ENCODE results near the gene PDPK1. TPM values are rescaled to one million over a fixed set of nuclear protein-coding genes. Genes with fewer than 3 reads are reported as not detected.
"Not testable (repeated sequence)": the region's sequence is repeated elsewhere in the genome, so short reads cannot be mapped to it uniquely, and the experiment has no call there.

The PDPK1 gene
- total RNA-seq, 1 donor from 2014 or later, result 44.6 TPM

GRCh38 chr16:2603165-2604015 is 65.6 kb downstream of the PDPK1 start:
- no peaks in the 10 kb centered on the region for H3K9me3 Mint-ChIP-seq
- peak overlapping the region; percentile 96 for H3K27ac Mint-ChIP-seq
- no peaks in the 10 kb centered on the region for H3K36me3 Mint-ChIP-seq
- DNase-seq (ENCODE audit: low spot score in 2 of 2, unreplicated experiment in 2 of 2), result peak; percentile 75 to 89
- H3K27me3 Mint-ChIP-seq (ENCODE audit: low read depth), result no peaks in the 10 kb centered on the region
- TF ChIP-seq CTCF (IDR thresholded peaks at IDR 0.05; ENCODE audit: unreplicated experiment), result no peak
- H3K4me1 Mint-ChIP-seq, result peaks cover 9% of the 10 kb centered on the region
- peak overlapping the region; percentile 98 for H3K4me3 Mint-ChIP-seq

- not testable (repeated sequence) for H3K9me3 Mint-ChIP-seq; H3K4me1 Mint-ChIP-seq; DNase-seq (ENCODE audit: low spot score in 2 of 2, unreplicated experiment in 2 of 2); H3K27me3 Mint-ChIP-seq (ENCODE audit: low read depth); H3K36me3 Mint-ChIP-seq
- Mint-ChIP-seq H3K27ac (peak overlapping the region; percentile 96), H3K4me3 (peak overlapping the region; percentile 98)
These were observed 66.2 kb downstream of the PDPK1 start for GRCh38 chr16:2604016-2604369.

GRCh38 chr16:2606820-2607219 is 69.0 kb downstream of the PDPK1 start:
- H3K4me3 Mint-ChIP-seq; H3K27me3 Mint-ChIP-seq (ENCODE audit: low read depth); H3K9me3 Mint-ChIP-seq; H3K27ac Mint-ChIP-seq; H3K36me3 Mint-ChIP-seq; DNase-seq (ENCODE audit: low spot score in 2 of 2, unreplicated experiment in 2 of 2); H3K4me1 Mint-ChIP-seq: not testable (repeated sequence)

GRCh38 chr16:2609345-2609744 is 71.5 kb downstream of the PDPK1 start:
- H3K4me1 Mint-ChIP-seq; H3K27me3 Mint-ChIP-seq (ENCODE audit: low read depth); H3K4me3 Mint-ChIP-seq: not testable (repeated sequence)

GRCh38 chr16:2609827-2610470 is 72.1 kb downstream of the PDPK1 start:
- no peaks in the 10 kb centered on the region for H3K27me3 Mint-ChIP-seq (ENCODE audit: low read depth)
- no peak for DNase-seq (ENCODE audit: low spot score in 2 of 2, unreplicated experiment in 2 of 2)
- H3K27ac Mint-ChIP-seq, result no peak overlapping the region
- H3K36me3 Mint-ChIP-seq, result peaks cover 7% of the 10 kb centered on the region
- peaks cover 2% of the 10 kb centered on the region for H3K4me1 Mint-ChIP-seq
- no peaks in the 10 kb centered on the region for H3K9me3 Mint-ChIP-seq
- H3K4me3 Mint-ChIP-seq, result no peak overlapping the region
- no peak for TF ChIP-seq CTCF (IDR thresholded peaks at IDR 0.05; ENCODE audit: unreplicated experiment)

More at GRCh38 chr16:2609345-2609744, 71.5 kb downstream of the PDPK1 start:
- H3K36me3 Mint-ChIP-seq; DNase-seq (ENCODE audit: low spot score in 2 of 2, unreplicated experiment in 2 of 2); H3K9me3 Mint-ChIP-seq; H3K27ac Mint-ChIP-seq: not testable (repeated sequence)

- no peak for DNase-seq (ENCODE audit: low spot score in 2 of 2, unreplicated experiment in 2 of 2)
- Mint-ChIP-seq H3K4me1 (no peaks in the 10 kb centered on the region), H3K27me3 (ENCODE audit: low read depth) (no peaks in the 10 kb centered on the region), H3K36me3 (peaks cover 10% of the 10 kb centered on the region), H3K4me3 (no peak overlapping the region), H3K9me3 (no peaks in the 10 kb centered on the region), H3K27ac (no peak overlapping the region)
- no peak for TF ChIP-seq CTCF (IDR thresholded peaks at IDR 0.05; ENCODE audit: unreplicated experiment)
These were observed 73.1 kb downstream of the PDPK1 start for GRCh38 chr16:2610781-2611498.

GRCh38 chr16:2611499-2611862 is 73.7 kb downstream of the PDPK1 start:
- Mint-ChIP-seq H3K36me3 (peaks cover 10% of the 10 kb centered on the region), H3K4me3 (no peak overlapping the region), H3K4me1 (no peaks in the 10 kb centered on the region), H3K27me3 (ENCODE audit: low read depth) (no peaks in the 10 kb centered on the region), H3K9me3 (no peaks in the 10 kb centered on the region), H3K27ac (no peak overlapping the region)
- TF ChIP-seq CTCF (IDR thresholded peaks at IDR 0.05; ENCODE audit: unreplicated experiment), result no peak
- no peak for DNase-seq (ENCODE audit: low spot score in 2 of 2, unreplicated experiment in 2 of 2)

- H3K4me3 Mint-ChIP-seq; DNase-seq (ENCODE audit: low spot score in 2 of 2, unreplicated experiment in 2 of 2); H3K9me3 Mint-ChIP-seq; H3K36me3 Mint-ChIP-seq; H3K27me3 Mint-ChIP-seq (ENCODE audit: low read depth); H3K4me1 Mint-ChIP-seq; H3K27ac Mint-ChIP-seq: not testable (repeated sequence)
These were observed 74.1 kb downstream of the PDPK1 start for GRCh38 chr16:2611877-2612276.

- H3K27me3 Mint-ChIP-seq (ENCODE audit: low read depth); DNase-seq (ENCODE audit: low spot score in 2 of 2, unreplicated experiment in 2 of 2); H3K4me3 Mint-ChIP-seq; H3K4me1 Mint-ChIP-seq; H3K27ac Mint-ChIP-seq; H3K9me3 Mint-ChIP-seq; H3K36me3 Mint-ChIP-seq: not testable (repeated sequence)
These were observed 75.4 kb downstream of the PDPK1 start for GRCh38 chr16:2613251-2613650.
